IPS DF 19.7 (cell line): ENCODE results near the gene ANKMY1.
"Not testable (repeated sequence)": the region's sequence is repeated elsewhere in the genome, so short reads cannot be mapped to it uniquely, and the experiment has no call there.

Experiments used
- DNase-seq: peaks from one replicate; pipeline ENCODE4 v3.0.0-alpha.2; 2013; ENCODE audit warnings: low read depth, low spot score

Gene ANKMY1

DNA sequence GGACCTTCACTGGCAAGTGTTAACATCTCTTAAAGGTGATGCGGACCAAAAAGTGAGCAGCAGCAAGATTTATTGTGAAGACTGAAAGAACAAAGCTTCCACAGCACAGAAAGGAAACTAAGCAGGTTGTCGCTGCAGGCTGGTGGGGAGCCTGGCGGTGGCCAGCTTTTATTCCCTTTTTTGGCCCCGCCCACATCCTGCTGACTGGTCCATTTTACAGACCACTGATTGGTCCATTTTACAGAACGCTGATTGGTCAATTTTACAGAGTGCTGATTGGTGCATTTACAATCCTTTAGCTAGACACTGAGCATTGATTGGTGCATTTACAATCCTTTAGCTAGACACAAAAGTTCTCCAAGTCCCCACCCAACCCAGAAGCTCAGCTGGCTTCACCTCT is 35.9 kb downstream of the ANKMY1 start:
- DNase-seq, result not testable (repeated sequence)

DNA sequence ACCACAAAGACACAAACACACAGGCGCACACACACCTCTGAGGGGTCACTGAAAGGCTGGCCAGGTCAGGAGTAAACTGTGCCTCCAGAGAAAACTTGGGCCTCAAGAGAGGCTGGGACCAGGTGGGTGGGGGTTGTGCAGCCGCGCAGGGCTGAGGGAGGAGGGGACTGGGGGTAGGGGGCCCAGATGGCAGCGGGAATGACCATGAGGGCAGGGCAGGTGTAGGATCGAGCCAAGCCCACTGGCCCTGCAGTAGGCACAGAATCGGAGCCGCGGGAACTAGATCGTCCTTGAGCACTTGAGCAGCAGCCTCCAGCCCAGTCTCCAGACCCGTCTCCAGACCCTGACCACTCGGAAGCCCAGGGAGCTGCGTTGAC is 36.8 kb downstream of the ANKMY1 start:
- no peak for DNase-seq

DNA sequence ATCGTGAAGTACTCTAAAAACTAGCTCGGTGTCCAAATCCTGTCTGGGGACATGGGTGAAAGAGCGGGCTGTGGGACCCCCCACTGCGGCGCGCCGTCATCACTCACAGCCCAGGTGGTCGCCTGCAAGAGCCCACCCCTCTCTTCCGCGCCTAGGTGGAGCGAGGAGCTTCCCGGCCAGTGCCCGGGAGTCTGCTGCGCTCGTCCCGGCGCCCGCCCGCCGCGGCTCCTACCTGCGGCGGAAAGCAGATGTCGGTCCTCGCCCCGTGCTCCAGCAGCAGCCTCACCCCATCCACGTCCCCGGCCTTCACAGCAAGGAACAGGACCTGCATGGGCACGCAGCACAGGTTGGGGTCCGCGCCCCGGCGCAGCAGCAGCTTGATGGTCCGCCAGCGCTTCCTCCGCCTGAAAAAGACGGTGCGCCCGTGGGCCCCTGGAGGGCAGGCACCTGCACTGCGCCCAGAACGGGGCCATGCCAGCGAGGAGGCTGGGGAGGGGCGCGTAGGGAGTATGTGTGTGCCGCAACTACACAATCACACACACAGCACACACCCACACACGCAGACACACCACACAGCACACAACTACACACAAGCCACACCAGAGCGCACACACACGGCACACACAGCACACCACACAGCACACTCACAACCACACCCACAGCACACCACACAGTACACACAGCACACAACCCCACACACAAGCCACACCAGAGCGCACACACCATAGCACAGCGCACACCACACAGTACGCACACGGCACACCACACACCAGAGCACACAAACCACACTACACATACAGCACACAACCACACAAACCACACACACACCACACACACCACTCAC is 37.4 kb downstream of the ANKMY1 start:
- DNase-seq, result no peak

DNA sequence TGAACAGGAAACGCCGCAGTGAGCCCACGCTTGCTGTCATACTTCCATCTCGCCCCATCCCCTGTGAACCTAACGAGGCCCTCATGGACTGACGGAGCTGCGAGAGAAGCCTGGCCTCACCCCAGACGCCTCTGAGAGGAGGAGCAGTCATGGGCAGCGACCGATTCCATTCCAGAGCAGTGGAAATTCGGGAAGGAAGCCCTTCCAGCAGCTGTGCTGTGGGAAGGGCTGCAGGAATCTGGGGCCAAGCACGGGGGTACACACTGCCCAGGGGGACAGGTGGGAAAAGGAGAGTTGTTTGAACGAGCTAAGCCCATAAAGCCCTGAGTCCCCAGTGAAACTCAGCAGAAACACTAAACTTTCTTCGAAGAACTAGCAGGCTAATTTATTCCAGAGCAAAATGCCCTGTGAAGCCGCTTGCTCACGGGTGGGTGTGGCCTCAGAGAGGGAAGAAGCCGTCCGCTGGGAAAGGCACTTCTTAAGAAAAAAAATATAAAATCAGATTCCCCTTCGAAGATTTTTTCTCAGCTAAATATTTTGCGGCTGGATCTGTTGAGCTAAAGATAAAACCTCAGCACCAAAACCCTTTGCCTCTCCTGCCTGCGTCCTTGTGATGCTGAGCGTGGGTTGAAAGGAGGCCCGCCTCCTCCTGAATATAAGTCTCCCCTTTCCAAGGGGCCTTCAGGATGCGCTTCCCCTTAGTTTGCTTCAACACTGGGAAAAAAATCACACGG is 38.2 kb downstream of the ANKMY1 start:
- no peak for DNase-seq

DNA sequence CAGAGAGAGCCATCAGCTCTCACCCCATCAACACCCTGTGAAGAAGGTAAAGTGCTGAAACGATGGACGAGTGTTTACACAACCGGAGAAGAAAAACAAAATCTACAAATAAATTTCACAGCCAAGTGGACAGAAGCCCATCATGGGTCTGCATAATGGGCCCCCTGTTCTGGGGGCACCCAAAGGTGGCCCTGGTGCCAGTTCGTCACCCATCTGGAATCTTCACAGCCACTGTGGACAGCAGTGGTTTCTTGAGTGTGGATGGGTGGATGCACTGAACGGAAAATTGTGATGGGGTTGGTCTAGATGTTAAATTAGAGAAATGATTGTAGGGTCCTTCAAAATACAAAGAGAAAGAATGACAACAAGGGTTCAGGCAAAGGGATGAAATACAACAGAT is 38.8 kb downstream of the ANKMY1 start:
- DNase-seq, result no peak

DNA sequence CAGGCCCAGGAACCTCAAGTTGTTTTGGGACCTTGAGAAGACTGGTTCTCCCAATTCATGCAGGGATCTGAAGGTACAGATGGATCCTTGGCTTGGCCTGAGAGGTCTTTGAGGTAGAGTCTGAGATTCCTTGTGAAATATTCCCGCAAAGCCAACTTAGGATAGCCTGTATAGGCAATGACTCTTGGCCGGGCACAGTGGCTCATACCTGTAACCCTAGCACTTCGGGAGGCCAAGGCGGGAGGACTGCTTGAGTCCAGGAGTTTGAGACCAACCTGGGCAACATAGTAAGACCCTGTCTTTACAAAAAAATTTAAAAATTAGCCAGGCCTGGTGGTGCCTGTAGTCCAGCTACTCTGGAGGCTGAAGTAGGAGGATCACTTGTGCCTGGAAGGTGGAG is 40.4 kb downstream of the ANKMY1 start:
- DNase-seq, result no peak

DNA sequence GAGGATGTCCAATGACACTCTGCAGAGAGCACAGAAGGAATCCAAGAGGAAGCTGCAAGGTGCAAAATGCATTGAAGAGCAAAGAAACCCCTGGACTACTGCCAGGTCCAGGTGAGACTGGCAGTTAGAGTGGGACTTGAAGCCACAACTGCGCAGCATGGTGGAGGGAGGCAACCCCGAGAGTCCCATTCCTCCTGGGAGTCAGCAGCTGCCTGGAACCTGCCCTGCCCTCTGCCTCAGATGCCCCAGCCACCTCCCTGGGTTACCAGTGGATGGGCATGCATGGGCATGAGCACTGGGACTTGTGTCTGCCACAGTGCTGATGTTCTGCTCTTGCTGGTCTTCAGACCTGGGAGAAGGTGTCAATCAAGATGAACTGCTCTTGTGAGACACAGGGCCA is 43.2 kb downstream of the ANKMY1 start:
- DNase-seq, result no peak

DNA sequence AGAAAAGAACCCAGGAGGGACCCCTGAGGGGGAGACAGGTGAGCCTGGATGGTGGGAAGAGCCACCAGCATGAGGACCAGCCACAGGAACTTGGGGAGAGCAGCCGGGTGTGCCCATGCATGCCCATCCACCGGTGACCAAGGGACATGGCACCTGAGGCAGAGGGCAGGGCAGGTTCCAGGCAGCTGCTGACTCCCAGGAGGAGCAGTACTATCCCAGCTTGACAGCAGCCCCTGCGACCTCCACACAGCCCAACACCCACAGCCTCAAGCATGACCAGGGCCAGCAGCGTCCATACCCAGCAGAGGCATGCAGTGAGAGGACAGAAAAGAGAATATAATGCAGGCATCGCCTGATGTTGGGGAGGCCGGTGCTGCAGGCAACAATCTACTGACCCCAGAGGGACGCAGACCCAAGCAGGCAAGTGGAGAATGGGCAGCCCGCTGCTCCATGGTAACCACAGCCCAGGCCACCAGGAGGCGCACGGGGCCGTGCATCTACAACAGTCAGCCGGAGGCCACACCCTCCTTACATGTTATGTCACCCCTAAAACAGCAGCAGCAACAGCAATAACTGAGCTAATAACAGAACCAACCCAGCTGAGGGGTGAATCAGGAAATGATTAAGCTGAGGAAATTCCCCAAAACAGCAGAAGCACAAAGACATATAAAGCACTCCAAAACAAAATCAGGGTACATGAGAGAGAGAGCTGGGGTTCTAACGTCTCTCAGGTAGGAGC is 44.1 kb downstream of the ANKMY1 start:
- DNase-seq, result peak; percentile 33

DNA sequence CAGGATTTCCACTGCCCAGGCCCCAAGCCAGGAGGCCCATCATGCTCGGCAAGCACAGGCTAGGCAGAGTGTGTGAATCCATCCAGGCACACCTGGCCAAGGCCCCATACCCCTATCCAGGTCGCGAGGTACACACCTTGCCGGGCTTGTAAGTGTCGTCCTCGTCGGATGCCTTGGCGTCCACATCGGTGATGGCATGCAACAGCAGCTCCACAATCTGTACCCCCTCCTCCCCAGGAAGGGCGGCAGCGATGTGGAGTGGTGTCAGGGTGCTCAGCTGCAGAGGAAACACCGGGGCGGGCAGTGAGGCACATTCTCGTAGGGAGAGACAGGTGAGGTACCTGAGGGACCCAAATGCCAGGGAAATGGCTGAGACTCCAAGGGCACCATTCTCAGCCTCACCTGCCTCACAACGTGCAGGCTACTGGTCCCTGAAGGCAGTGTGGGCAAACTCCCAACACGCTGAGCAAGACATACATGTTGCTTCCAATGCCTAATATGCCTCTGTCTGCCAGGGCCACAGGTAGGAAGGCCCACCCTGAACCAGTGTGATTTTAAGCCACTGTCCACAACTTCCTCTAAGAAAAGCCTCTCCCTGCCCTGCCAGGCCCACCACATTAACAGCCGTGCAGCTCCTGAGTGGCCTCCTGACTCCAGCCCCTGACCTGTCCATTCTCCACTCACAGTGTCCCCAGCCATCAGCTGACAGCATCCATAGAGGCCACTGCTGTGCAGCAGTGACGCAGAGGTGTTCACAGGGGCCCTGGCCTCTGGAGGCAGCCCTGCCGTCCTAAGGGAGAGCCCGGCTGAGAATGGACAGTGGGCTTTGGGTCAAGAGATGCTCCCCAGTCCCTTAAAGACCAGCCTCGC is 44.9 kb downstream of the ANKMY1 start:
- no peak for DNase-seq

DNA sequence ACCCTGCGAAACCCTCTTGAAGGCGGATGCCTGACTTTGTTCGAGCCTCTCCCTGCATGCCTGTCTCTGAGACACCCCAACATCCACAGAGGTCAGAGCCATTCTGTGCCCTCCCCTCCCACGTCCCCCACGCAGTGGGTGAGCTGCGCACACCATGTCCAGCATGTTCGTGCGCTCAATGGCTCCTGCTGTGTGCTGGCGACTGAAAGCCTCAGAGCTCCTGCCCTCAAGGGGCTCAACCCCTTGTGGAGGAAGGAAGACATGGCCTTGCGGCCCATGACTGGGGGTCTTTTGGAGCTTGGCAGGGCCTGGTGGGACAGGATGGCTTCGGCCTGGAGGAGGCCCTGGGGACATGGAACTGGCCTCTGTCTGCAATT is 45.7 kb downstream of the ANKMY1 start:
- DNase-seq, result no peak

DNA sequence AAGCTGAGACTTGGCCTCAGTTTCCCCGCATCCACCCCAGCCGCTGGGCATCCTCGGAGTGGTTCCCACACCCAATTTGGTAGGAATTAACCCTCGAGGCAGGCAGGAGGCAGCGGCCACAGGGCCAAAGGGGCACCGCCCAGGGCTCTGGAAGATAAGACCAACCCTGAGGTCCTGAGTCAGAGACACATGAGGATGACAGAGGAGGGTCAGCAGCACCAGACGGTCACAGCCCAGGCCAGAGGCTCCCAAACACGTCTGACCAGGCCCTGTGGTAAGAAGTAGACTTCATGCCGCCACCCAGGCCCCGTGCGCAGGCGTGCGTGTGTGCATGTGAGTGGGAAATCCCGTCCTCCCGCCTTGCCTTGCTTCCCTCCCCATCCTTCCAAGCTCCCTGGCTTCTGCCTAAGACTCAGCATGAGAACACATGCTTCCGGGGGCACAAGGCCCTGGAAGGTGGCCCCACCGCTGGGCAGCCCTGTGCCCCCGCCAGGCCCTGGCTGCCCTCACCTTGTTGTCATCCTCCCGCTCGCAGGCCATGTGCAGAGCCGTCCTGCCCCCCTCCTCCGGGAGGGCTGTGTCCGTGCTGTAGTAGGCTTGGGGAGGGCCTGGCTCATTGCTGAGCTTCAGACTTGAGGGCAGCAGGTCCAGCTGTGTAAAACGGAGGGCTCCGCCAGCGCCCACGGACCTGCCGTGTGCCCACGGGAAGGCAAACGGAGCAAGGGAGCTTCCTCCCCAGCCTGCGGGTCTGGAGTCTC is 46.3 kb downstream of the ANKMY1 start:
- no peak for DNase-seq

DNA sequence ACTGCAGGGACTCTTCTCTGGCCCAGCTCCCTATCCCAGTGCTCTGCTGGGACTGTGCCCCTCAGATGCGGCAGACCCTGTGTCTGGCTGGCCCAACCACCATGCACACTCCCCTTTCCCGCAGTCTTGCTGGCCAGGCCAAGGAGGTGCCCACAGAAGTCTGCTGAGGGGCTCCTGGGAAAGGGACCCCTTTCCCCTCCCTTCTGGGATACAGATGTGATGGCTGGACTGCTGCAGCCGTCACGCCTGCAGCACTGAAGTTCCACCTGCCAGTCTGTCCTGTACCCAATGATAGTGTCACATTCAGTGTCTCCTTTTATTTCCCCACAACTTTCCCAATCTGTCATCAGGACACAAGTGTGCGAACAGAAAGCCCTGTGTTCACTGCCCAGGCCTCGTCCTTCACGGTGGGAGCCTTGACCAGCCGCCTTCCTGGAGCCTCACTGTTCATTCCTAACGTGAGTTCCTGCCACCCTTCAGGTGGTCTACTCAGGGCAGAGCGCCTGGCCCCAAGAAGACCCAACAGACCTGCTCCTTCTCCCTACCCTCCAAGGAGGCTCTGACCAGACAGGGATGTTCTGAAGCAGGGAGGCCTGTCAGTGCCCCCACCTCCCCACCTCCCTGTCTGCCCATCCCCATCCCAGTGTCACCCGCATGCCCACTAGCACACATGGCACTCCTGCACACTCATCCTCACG is 47.1 kb downstream of the ANKMY1 start:
- no peak for DNase-seq

DNA sequence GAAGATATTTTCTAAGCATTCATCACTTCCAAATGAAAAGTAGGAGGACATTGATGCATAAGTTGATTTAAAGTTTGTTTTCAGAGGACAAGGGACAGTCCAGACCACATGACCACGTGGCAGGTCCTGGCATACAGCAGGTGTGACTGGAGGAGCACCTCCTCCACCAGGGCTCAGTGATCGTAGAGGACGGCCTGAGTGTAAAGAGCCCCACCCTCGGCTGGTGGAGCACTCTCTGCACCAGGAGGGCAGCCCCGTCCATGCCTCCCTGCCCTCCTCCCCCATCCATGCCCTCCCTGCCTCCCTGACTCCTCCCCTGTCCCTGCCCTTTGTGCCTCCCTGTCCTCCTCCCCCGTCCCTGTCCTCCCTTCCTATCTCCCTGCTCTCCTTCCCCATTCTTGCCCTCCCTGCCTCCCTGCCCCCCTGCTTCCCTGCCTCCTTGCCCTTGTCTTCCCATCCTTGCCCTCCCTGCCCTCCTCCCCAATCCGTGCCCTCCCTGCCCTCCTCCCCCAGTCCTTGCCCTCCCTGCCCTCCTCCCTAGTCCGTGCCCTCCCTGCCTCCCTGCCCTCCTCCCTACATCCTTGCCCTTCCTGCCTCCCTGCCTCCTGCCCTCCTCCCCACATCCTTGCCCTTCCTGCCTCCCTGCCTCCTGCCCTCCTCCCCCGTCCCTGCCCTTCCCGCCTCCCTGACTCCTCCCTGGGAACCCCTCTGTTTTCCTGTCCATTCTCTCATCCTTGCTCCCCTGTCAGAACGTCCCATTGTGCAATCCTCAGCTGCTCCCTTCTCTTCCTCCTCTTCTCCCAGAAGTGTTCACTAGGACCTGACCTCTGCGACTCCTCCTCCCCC is 47.9 kb downstream of the ANKMY1 start:
- DNase-seq, result no peak

DNA sequence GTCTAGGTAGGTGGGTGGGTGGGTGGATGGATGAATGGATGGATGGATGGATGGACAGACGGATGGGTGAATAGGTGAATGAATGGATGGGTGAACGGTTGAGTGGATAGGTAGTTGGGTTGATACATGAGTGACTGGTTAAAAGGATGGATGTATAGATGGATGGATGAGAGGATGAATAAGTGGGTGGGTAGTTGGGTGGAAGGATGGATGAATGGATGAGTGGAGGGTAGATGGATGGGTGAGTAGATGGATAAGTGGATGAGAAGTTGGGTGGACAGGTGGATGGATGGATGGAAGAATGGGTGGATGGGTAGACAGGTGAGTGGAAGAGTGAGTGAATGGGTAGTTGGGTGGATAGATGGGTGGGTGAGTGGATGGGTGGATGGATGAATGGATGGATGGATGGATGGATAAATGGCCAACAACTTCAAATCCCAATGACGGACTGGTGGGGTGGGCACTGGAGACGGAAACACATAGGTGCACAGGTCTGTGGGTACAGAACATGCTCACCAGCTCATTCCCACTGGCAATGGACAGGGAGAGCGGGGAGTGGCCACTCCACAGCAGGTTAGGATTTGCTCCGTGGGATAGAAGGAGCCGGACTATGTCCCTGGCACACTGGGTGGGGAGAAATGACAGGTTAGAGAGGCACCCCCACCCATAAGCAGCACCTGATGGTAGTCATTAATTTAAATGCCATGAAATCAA is 48.8 kb downstream of the ANKMY1 start:
- no peak for DNase-seq

DNA sequence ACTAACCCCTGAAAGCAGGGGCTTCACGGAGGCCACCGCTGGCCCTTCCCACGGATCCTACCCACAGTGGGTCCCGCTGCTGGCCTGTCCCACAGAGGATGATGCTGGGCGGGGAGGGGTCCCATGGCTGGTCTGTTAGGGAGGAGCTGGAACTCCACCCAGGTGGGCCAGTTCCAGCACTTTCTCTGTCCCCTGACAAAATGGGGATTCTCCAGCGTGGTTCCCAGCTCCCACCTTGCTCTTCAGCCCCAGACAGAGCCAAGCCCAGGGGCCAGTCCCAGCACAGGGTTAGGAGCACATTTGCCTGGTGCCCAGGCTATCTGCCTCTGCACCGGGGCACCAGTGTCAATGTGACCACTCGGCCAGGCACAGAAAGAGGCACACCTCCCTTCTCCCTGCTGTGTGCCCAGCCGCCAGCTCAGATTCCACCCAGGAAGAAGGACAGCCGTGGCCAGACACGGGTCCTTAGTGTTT is 50.0 kb downstream of the ANKMY1 start:
- DNase-seq, result no peak

DNA sequence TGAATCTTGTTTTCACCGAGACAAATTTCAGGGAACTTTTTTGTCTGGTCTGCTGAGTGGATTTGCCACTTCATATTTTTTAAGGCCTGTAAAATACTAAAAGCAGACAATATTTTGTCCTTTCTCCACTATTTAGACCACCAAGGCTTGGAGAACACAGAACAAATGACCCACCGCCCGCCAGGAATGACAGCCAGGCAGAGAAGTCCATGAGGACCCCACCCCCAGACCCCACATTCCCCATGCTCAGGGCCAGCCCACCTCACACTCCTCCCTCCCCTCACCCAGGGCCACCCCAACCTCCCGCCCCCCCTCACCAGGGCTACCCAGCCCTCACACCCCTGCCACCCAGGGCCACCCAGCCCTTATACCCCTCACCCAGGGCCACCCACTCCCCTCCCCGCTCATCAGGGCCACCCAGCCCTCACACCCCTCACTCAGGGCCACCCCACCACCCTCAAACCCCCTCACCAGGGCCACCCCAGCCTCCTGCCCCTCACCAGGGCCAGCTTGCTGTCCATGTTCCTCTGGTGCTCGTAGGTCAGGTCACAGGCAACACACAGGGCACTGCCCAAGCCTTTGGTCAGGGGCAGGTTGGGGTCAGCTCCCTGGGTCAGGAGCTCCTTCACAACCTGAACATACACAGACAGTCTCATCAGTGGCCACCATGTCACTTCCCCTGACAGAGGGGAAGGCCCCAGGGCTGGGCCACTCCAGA is 50.6 kb downstream of the ANKMY1 start:
- no peak for DNase-seq

DNA sequence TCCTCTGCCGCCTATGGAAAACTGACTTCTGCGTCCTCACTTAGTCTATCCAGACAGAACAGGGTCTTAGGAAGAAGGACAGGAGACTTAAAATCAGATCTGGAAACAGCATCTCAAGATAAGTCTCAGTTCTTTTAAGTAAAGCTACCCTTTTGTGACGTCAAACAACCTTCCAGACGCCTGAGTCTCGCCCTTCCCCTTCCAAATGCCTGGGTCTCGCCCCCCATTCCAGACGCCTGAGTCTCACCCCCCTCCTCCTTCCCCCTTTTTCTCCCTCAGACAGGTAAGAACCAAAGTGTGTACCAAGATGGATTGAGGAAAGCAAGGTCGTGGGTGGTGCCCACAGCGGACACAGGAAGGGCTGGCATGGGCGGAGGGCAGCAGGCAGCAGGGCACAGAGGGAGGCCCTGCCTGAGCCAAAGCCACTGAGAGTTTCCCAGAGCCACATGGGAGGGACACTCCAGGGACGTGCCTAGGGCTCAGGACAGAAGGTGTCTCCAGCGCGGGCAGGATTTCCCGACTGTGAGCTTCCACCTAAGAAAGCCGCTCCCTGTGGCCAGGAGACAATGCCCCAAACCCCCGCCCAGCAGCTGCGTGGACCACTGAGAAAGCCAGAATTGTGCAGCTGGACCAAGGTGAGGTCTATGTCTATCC is 51.3 kb downstream of the ANKMY1 start:
- DNase-seq, result no peak
